ENCODE data around the gene MOB3B.

Gene MOB3B

GRCh38 chr9:27276193-27277030 is 253.2 kb downstream of the MOB3B start:
- H3K27ac Mint-ChIP-seq, result no peak overlapping the region
- H3K27me3 Mint-ChIP-seq, result peaks cover 2% of the 10 kb centered on the region
- H3K9me3 Mint-ChIP-seq (ENCODE audit: low read depth), result no peaks in the 10 kb centered on the region
- H3K36me3 Mint-ChIP-seq, result no peaks in the 10 kb centered on the region
- H3K4me1 Mint-ChIP-seq (ENCODE audit: low read depth), result peaks cover 2% of the 10 kb centered on the region
- no peak overlapping the region for H3K4me3 Mint-ChIP-seq
